ENCODE data around the gene FCN1.

DNA sequence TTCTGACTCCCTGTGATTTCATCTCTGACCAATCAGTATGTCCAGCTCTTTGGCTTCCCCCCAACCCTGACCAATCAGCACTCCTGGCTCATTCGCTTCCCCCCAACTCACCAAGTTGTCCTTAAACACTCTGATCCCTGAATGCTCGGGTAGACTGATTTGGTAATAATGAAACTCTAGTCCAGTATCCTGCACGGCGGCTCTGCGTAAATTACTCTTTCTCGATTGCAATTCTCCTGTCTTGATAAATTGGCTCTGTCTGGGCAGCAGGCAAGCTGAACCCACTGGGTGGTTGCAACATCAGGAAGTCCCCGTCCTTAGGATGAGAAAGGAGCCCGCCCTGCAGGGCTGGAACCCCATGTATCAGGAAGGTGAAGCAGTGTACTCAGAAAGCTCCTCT lies 26.7 kb downstream of the FCN1 start:
- no peak for TF ChIP-seq CTCF (IDR thresholded peaks at IDR 0.05; ENCODE audit: control extremely low read depth in 1 of 3, insufficient read depth in 1 of 3, low read depth in 1 of 3, low read length in 3 of 3)
- TF ChIP-seq POLR2AphosphoS5 (IDR thresholded peaks at IDR 0.05; ENCODE audit: low read depth, low read length): no peak

Data from H1 (cell line).